Caki2 (cell line): ENCODE data around the gene NHEJ1. TPM values are rescaled to one million over a fixed set of nuclear protein-coding genes. Genes with fewer than 3 reads are reported as not detected.

Experiments used
- DNase-seq: peaks from one replicate; pipeline ENCODE4 v3.0.0-alpha.2; 2015; ENCODE audit warnings: low read depth
- in situ Hi-C: cut with HindIII; loops from 2 replicates; pipeline ENCODE4 v1.10.0; 2016; ENCODE audit warnings: low sequenced_read_pairs, low pct_unique_long_range_greater_than_20kb, mixed read lengths
- total RNA-seq: library from RNA; depleted of rRNA; stranded (reverse); fragments of >200 nt; shearing (Covaris generic); gene quantifications from 2 replicates; pipeline ENCODE4 v1.2.3, GENCODE V29; 2014; ENCODE audit warnings: low replicate concordance; rRNA removed

NHEJ1 gene
- total RNA-seq, 1 experiment from 2014 or later, result 17.4 TPM

GRCh38 chr2:219027511-219028055 lies 133.0 kb downstream of the NHEJ1 start:
- in situ Hi-C loops, result no loop called here
- DNase-seq, result no peak

- in situ Hi-C loops, result no loop called here
- no peak for DNase-seq
These were observed 133.7 kb downstream of the NHEJ1 start for GRCh38 chr2:219026946-219027345.

GRCh38 chr2:219025637-219026585 lies 134.7 kb downstream of the NHEJ1 start:
- no peak for DNase-seq
- in situ Hi-C loops, result no loop called here

Other genes starting within 250 kb of the NHEJ1 start
- 0.78 TPM in 1 of 2 replicates, not detected in the other for gene CDK5R2, start 201.1 kb downstream of the NHEJ1 start, total RNA-seq
- not detected in 2 replicates for gene FEV, start 175.6 kb downstream of the NHEJ1 start, total RNA-seq
- not detected in 2 replicates for gene CRYBA2, start 167.4 kb downstream of the NHEJ1 start, total RNA-seq
- not detected in 2 replicates for gene CFAP65, start 119.3 kb downstream of the NHEJ1 start, total RNA-seq
- gene IHH, start 99.9 kb downstream of the NHEJ1 start, total RNA-seq, result not detected in 2 replicates
- gene SLC23A3, start 9.2 kb upstream of the NHEJ1 start, total RNA-seq, result 0.07 and 0.70 TPM in 2 replicates
- 24.6 and 28.9 TPM in 2 replicates for gene CNPPD1, start 16.1 kb upstream of the NHEJ1 start, total RNA-seq
- gene RETREG2, start 17.5 kb upstream of the NHEJ1 start, total RNA-seq, result 54.2 and 72.1 TPM in 2 replicates
- 32.5 and 42.0 TPM in 2 replicates for gene ZFAND2B, start 46.0 kb upstream of the NHEJ1 start, total RNA-seq
- gene ABCB6, start 58.1 kb upstream of the NHEJ1 start, total RNA-seq, result 80.0 and 81.7 TPM in 2 replicates
- gene ATG9A, start 68.8 kb upstream of the NHEJ1 start, total RNA-seq, result 18.6 and 39.2 TPM in 2 replicates
- gene ANKZF1, start 69.0 kb upstream of the NHEJ1 start, total RNA-seq, result 20.7 and 45.6 TPM in 2 replicates
- 26.1 and 35.4 TPM in 2 replicates for gene GLB1L, start 84.6 kb upstream of the NHEJ1 start, total RNA-seq
- 45.2 and 60.8 TPM in 2 replicates for gene STK16, start 84.7 kb upstream of the NHEJ1 start, total RNA-seq
- gene TUBA4B, start 92.4 kb upstream of the NHEJ1 start, total RNA-seq, result 0.10 TPM in 1 of 2 replicates, not detected in the other
- gene TUBA4A, start 93.1 kb upstream of the NHEJ1 start, total RNA-seq, result 23.9 and 24.9 TPM in 2 replicates
- gene DNAJB2, start 118.6 kb upstream of the NHEJ1 start, total RNA-seq, result 17.0 and 50.6 TPM in 2 replicates
- gene PTPRN, start 148.6 kb upstream of the NHEJ1 start, total RNA-seq, result not detected in 2 replicates
- gene RESP18, start 171.9 kb upstream of the NHEJ1 start, total RNA-seq, result not detected in 2 replicates
- 76.8 and 84.9 TPM in 2 replicates for gene DNPEP, start 227.1 kb upstream of the NHEJ1 start, total RNA-seq